ENCODE data around the gene SRL. TPM values are rescaled to one million over a fixed set of nuclear protein-coding genes. Genes with fewer than 3 reads are reported as not detected.

SRL gene
- total RNA-seq (3.3 TPM), polyA plus RNA-seq (ENCODE audit: insufficient read depth, low read depth, low replicate concordance) (2.6 TPM)
- long read RNA-seq, donor 1 = 0 reads
- long read RNA-seq, donor 2 = 0 reads
- long read RNA-seq, donor 3, full-length matches to known transcripts = 1 of 1 reads
- long read RNA-seq, donor 3, partial matches to known transcripts = 0 of 1 reads
- long read RNA-seq, donor 3, other reads (novel, unspliced or antisense) = 0 of 1 reads
- long read RNA-seq, donor 4 = 0 reads
- long read RNA-seq, donor 5 = 0 reads
- long read RNA-seq, donor 6, full-length matches to known transcripts = 1 of 1 reads
- long read RNA-seq, donor 6, partial matches to known transcripts = 0 of 1 reads
- long read RNA-seq, donor 6, other reads (novel, unspliced or antisense) = 0 of 1 reads
- long read RNA-seq, donor 7, full-length matches to known transcripts = 5 of 6 reads
- long read RNA-seq, donor 7, partial matches to known transcripts = 0 of 6 reads
- long read RNA-seq, donor 7, other reads (novel, unspliced or antisense) = 1 of 6 reads
- long read RNA-seq, donor 8 = 0 reads
- long read RNA-seq, donor 9 = 0 reads
- long read RNA-seq, donor 10 = 0 reads

DNA sequence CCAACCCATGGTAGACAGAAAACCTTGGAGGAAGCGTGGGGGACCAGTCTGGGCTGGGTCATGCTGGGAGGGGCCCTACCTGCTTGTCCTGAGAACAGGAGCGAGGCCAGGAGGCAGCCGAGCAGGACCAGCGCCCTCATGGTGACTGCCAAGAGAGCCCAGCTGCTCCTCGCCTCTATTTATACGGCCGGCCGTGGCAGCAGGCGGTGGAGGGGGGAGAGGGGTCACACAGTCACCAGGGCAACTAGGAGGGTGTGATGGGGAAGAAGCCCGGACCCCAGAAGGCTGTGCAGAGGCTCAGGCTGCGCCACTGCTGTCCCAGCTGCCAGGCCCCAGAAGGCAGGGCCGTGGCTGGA is at the start of gene SRL:
SRL (minus strand) TSS at position 153 of the 356 bp plus-strand sequence; CDS start at position 140, 13 bp downstream.
- peak in 1 of 5 donors; percentile 47 for DNase-seq
- intact Hi-C loops (cut with DNase I) = no loop called here

DNA sequence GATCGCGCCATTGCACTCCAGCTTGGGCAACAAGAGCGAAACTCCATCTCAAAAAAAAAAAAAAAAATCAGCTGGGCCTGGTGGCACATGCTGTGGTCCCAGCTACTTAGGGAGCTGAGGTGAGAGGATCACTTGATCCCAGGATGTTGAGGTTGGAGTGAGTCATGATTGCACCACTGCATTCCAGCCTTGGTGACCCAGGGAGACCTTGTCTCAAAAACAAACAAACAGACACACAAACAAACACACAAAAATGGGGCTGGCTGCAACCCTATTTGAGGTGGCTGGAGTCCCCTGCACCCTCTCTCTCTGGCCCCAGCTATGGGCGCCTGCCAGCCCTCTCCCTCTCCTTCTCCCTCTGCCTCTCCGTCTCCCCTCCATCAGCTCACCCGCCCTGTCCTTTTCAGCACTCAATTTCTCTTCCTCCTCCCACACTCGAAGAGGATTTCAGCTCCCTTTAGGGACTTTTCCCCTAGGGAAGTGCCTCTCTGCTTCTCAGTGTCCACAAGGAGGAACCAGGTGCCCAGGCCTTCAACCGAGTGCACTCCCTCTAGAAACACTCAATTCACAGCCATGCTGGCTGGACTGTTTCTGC is 48.5 kb upstream of the SRL start:
- DNase-seq (peak in 2 of 5 donors; percentile 26 to 58), FAIRE-seq (no peak)
- TF ChIP-seq, protein P1, sequence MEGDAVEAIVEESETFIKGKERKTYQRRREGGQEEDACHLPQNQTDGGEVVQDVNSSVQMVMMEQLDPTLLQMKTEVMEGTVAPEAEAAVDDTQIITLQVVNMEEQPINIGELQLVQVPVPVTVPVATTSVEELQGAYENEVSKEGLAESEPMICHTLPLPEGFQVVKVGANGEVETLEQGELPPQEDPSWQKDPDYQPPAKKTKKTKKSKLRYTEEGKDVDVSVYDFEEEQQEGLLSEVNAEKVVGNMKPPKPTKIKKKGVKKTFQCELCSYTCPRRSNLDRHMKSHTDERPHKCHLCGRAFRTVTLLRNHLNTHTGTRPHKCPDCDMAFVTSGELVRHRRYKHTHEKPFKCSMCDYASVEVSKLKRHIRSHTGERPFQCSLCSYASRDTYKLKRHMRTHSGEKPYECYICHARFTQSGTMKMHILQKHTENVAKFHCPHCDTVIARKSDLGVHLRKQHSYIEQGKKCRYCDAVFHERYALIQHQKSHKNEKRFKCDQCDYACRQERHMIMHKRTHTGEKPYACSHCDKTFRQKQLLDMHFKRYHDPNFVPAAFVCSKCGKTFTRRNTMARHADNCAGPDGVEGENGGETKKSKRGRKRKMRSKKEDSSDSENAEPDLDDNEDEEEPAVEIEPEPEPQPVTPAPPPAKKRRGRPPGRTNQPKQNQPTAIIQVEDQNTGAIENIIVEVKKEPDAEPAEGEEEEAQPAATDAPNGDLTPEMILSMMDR (IDR thresholded peaks at IDR 0.05; ENCODE audit: borderline replicate concordance, extremely low read depth, insufficient read depth) = no peak
- H3K4me1 ChIP-seq (ENCODE audit: control insufficient read depth in 2 of 3, insufficient read depth in 2 of 3, low read depth in 1 of 3, low read length in 3 of 3) = peaks cover 0 to 21% (median 3%) of the 10 kb centered on the region in 3 donors
- intact Hi-C loops (cut with DNase I) = loop anchor here (5.0 kb wide), 1 partner anchor 37 kb away; no protein-coding TSS in a partner anchor
- H3K9me3 ChIP-seq (ENCODE audit: control insufficient read depth in 2 of 3, insufficient read depth in 1 of 3, low read length in 3 of 3) = no peaks in the 10 kb centered on the region
- no peak overlapping the region for H3K9ac ChIP-seq (ENCODE audit: low read length in 3 of 3)
- H3K27ac ChIP-seq (ENCODE audit: low read depth in 2 of 2, low read length in 2 of 2) = no peak overlapping the region
- H3K36me3 ChIP-seq (ENCODE audit: control insufficient read depth in 2 of 3, insufficient read depth in 3 of 3, low read length in 3 of 3) = no peaks in the 10 kb centered on the region
- no peaks in the 10 kb centered on the region for H3K27me3 ChIP-seq (ENCODE audit: control insufficient read depth, insufficient read depth, low read length)
- no peak overlapping the region for H3K4me3 ChIP-seq (ENCODE audit: low read length in 3 of 3)

More for the DNA sequence above, at the start of gene SRL:
- peaks cover 0 to 7% (median 0%) of the 10 kb centered on the region in 3 donors for H3K4me1 ChIP-seq (ENCODE audit: control insufficient read depth in 2 of 3, insufficient read depth in 2 of 3, low read depth in 1 of 3, low read length in 3 of 3)
- no peak within 1 kb of the TSS for H3K4me3 ChIP-seq (ENCODE audit: low read length in 3 of 3)
- no peak within 1 kb of the TSS for H3K9ac ChIP-seq (ENCODE audit: low read length in 3 of 3)
- H3K27ac ChIP-seq (ENCODE audit: low read depth in 2 of 2, low read length in 2 of 2) = no peak within 1 kb of the TSS
- no peaks in the 10 kb centered on the region for H3K36me3 ChIP-seq (ENCODE audit: control insufficient read depth in 2 of 3, insufficient read depth in 3 of 3, low read length in 3 of 3)
- H3K27me3 ChIP-seq (ENCODE audit: control insufficient read depth, insufficient read depth, low read length) = no peaks in the 10 kb centered on the region
- TF ChIP-seq, protein P1 (IDR thresholded peaks at IDR 0.05; ENCODE audit: borderline replicate concordance, extremely low read depth, insufficient read depth) = no peak
- no peak for FAIRE-seq
- no peaks in the 10 kb centered on the region for H3K9me3 ChIP-seq (ENCODE audit: control insufficient read depth in 2 of 3, insufficient read depth in 1 of 3, low read length in 3 of 3)

DNA sequence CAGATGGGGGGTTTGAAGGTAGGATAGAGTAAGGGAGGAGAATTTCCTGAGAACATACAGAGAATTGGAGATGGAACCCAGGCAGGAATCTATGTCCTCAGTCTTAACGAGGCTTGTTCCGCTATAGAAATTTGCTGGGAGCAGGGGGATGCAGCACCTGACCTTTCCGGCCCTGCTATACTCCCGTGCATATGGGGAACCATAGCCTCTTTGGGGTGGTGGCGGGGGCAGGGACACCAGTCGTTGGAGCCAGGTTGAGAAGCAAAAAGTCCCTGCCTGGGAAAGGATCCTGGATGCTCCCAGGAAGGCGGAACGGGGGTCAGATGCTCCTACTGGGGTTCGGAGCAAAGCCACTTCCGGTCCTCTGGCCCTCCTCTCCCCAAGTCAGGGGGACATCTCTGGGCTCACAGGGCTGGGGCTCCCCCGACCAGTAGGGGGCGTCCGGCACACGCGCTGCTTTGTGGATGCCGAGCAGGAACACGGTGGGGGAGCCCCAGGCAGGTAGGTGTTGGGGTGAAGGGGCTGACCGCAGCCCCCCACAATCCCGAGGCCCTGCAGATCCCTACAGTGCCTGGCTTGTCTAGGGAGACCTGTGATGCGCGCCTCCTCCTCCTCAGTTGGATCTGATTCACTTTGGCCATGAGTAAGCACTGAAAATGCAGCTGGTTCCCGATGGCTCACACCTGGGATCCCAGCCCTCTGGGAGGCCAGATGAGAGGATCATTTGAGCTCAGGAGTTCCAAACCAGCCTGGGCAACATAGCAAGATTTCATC is 46.5 kb upstream of the SRL start:
- H3K9me3 ChIP-seq (ENCODE audit: control insufficient read depth in 2 of 3, insufficient read depth in 1 of 3, low read length in 3 of 3) = no peaks in the 10 kb centered on the region
- no peak overlapping the region for H3K27ac ChIP-seq (ENCODE audit: low read depth in 2 of 2, low read length in 2 of 2)
- DNase-seq (peak; percentile 72 to 89 (median 82)), FAIRE-seq (no peak)
- no peaks in the 10 kb centered on the region for H3K27me3 ChIP-seq (ENCODE audit: control insufficient read depth, insufficient read depth, low read length)
- peaks cover 0 to 11% (median 0%) of the 10 kb centered on the region in 3 donors for H3K4me1 ChIP-seq (ENCODE audit: control insufficient read depth in 2 of 3, insufficient read depth in 2 of 3, low read depth in 1 of 3, low read length in 3 of 3)
- intact Hi-C loops (cut with DNase I) = loop anchor here (10.0 kb wide), 1 partner anchor 116 kb away; no protein-coding TSS in a partner anchor
- H3K36me3 ChIP-seq (ENCODE audit: control insufficient read depth in 2 of 3, insufficient read depth in 3 of 3, low read length in 3 of 3) = no peaks in the 10 kb centered on the region
- H3K4me3 ChIP-seq (ENCODE audit: low read length in 3 of 3) = peak overlapping the region in 1 of 3 donors; percentile 5
- H3K9ac ChIP-seq (ENCODE audit: low read length in 3 of 3) = no peak overlapping the region
- TF ChIP-seq, protein P1 (IDR thresholded peaks at IDR 0.05; ENCODE audit: borderline replicate concordance, extremely low read depth, insufficient read depth) = peak; percentile 80
